ENCODE data around the gene KCNT1. TPM values are rescaled to one million over a fixed set of nuclear protein-coding genes. Genes with fewer than 3 reads are reported as not detected.

Gene KCNT1
- total RNA-seq, 1 experiment from 2014 or later: not detected

DNA sequence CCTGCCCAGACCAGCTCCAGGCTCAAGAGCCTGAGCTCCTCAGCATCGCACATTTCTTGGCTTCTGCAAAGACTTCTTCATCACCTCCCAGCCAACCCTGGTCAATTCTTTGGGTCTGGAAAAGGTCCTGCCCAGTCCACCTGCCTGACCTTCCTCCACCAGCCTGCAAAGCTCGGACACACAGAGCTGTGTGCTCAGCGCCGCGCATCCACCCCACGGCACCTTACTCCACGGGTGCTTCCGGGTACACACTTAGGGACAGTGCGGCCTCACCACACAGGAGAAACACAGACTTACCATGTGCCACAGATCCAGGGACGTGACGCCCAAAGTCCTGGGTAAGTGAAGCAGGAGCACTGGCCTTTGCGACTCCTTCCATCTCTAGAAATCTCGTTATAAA, 97.3 kb downstream of the KCNT1 start:
- H3K9me3 ChIP-seq: no peaks in the 10 kb centered on the region
- no peaks in the 10 kb centered on the region for H3K27me3 ChIP-seq
- H3K36me3 ChIP-seq: no peaks in the 10 kb centered on the region
- DNase-seq: no peak
- H3K4me3 ChIP-seq: no peak overlapping the region

DNA sequence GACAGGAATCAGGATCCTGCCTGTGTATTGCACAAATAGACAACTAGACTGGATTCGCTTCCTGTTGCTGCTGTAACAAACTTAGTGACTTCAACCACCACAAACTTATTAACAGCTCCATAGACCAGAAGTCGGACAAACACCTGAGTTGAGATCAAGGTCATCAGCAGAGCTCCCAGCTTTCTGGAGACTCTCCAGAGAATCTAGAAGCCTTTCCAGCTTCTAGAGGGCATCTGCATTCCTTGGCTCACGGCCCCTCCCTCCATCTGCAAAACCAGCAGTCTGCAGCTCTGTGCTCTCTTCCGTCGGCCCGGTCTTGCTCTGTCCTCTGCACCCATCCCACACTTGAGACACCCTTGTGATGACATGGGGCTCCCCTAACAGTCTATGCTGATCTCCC, 99.1 kb downstream of the KCNT1 start:
- no peaks in the 10 kb centered on the region for H3K36me3 ChIP-seq
- no peak for DNase-seq
- H3K27me3 ChIP-seq: no peaks in the 10 kb centered on the region
- H3K9me3 ChIP-seq: no peaks in the 10 kb centered on the region
- H3K4me3 ChIP-seq: no peak overlapping the region

DNA sequence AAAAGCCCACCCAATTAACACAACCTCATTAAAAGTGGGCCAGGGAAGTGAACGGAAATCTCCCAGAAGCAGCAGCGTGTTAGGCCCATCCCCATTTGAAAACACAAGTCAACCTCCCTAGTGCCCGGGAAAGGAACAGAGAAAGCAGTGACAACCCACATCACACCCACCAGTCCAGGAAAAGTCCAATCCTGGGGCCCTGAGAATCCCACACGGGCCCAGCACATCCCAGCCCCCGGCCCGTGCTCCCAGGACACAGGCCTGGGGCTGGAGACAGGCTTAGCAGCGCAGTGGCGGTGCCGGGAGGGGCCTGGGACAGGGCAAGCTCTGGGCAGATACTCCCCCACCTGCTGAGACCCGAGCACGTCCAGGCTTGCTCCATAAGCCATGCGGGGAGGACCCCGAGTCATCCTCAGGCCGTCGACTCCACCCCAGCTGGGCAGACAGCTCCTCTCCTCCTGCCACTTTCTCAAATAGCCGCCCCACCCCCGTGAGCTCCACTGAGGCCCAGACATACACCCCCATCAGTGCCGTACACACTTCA, 101.0 kb downstream of the KCNT1 start:
- H3K27me3 ChIP-seq: no peaks in the 10 kb centered on the region
- DNase-seq: peak; percentile 19
- no peaks in the 10 kb centered on the region for H3K36me3 ChIP-seq
- H3K4me3 ChIP-seq: no peak overlapping the region
- H3K9me3 ChIP-seq: no peaks in the 10 kb centered on the region

DNA sequence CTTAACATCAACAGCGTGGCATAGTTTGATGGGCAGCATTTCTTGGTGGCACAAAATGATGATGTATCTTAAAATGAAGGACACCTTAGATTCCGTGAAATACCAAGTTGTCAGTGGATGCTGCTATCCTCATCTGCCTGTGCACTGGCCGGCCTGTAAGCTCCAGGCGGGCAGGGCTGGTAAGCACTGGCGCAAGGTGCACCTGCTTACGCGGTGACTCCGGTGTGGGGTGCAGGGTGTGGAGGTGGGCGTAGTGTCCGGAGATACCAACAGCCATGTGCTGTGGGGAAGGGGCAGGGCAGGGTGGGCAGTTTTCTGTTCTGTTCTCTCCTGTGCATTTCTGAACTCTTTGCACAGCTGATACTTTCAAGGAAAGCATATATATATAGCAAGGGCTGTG, 101.5 kb downstream of the KCNT1 start:
- H3K36me3 ChIP-seq: no peaks in the 10 kb centered on the region
- no peaks in the 10 kb centered on the region for H3K27me3 ChIP-seq
- H3K4me3 ChIP-seq: no peak overlapping the region
- H3K9me3 ChIP-seq: no peaks in the 10 kb centered on the region
- DNase-seq: no peak

DNA sequence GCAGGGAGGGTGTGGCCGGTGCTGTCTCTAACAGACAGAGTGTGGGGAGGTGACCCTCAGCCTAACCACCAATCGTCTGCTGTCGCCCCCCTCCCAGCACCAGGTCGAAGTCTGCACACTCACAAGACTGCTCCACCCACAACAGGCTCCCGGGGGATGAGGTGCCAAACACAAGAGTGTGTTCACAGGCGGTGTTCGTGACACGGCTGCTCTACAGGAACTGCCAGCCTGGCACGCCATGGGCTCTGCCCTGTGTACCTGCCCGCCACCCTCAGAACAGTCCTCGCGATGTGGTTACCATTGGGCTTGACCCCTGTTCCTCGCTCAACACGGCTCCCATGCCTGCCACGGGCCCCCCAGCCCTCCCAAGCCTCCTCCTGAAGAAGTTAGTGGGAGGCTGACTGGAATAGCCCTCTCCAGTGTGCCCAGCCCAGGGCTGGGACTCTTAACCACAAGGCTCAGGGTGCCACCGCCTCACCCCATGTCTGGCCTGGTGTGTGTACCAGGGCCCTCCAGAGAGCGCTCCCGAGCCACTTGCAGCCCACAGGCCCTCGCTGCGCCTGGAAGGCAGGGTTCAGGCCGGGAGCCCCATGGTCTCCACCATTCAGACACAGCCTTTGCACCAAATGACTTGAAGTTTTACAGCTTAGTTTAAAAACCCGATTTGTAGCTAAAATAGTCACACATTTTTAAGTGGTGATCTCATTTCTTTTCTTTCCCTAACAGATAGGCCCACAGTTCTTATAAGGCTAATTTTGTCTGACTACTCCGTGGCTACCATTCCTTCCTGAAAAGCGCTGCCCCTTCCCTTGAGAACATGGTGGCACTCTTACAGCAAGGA, 102.8 kb downstream of the KCNT1 start:
- H3K4me3 ChIP-seq: no peak overlapping the region
- H3K9me3 ChIP-seq: no peaks in the 10 kb centered on the region
- H3K27me3 ChIP-seq: no peaks in the 10 kb centered on the region
- H3K36me3 ChIP-seq: no peaks in the 10 kb centered on the region; the same call in 1 of the 2 replicates
- DNase-seq: no peak

DNA sequence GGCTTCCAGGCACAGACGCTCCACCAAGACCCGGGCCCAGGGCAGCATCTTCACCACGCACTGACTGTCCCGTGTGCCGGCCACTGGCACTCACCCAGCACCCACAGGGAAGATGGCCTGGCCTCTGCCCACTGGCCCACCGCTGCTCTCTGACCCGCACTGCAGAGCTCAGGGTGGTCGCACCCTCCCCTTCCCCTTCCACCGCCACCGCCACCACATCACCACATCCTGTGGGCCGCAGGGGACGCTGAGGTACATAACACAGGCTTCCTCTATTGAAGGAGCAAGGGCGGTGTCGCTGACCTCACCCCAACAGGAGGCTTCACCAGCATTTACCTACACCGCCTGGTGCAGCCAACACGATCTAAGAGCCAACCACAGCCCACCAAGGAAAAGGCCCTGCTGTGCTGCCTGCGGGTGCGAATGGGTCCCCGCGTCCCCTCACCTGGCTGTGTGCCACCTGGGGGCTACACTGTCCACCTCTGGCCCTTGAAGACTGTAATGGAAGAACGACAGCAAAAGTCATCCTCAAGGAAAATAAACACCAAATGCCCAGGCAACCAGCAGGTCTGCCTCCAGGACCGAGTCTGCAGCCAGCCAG, 103.5 kb downstream of the KCNT1 start:
- H3K27me3 ChIP-seq: no peaks in the 10 kb centered on the region
- DNase-seq: no peak

DNA sequence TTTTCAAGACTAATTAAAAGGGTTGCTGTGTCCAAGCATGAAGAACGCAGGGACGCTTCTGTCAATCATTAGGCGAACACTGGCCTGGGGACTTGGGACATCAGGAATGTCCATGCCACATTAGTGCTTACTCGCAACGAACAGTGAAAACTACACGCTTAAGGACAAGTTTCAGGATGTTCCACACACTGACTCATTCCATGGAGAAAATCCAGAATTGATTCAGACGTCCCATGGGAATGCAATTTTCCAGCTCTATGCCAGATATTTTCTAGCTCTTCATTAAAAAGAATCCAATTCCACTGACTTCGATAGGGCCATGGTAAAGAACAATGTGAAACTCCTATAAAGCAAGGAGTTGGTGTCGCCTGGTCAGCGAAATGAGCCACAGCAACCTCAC, 107.2 kb downstream of the KCNT1 start:
- Histone ChIP-seq H3K27me3 (no peaks in the 10 kb centered on the region), H3K4me3 (no peak overlapping the region), H3K36me3 (peaks cover 20% of the 10 kb centered on the region), H3K9me3 (no peaks in the 10 kb centered on the region)
- no peak for DNase-seq

More for the DNA sequence above, 103.5 kb downstream of the KCNT1 start:
- Histone ChIP-seq H3K9me3 (no peaks in the 10 kb centered on the region), H3K36me3 (peaks cover 2% of the 10 kb centered on the region), H3K4me3 (no peak overlapping the region)

DNA sequence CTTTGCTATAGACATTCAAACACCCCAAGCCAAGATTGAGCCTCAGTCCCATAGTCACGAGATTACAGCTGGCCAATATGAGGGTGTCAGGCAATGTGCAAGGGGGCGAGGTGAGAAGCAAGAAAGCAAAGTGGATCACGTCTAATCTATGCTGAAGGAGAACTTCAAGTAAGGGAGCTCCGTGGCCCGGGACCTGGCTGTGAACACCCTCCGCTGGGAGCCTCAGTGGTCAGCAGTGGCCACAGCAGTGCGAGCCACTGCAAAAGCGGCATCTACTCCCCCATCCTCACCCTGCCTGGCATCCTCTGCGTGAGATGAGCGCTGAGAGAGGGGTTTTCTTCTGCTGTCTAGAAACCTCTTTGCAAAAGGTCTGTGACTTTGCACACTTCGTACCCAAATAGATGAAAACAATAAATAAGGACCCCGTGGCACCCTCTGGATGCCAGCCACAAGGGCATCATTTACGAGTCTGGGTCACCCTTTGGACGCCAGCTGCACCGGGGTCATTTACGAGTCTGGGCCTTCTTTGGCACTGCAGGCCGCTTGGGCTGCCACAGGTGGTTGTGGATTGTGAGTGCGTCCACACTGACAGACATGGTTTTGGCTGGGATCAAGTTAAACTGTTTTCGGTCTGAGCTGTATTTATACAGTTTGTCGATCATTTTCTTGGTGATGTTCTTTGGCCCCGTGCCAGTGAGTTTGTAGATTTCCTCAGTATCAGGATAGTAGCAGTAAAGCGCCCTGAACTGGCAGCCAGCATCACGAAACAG, 109.0 kb downstream of the KCNT1 start:
- no peaks in the 10 kb centered on the region for H3K27me3 ChIP-seq
- no peaks in the 10 kb centered on the region for H3K9me3 ChIP-seq
- no peak for DNase-seq
- H3K36me3 ChIP-seq: peaks cover 23% of the 10 kb centered on the region
- no peak overlapping the region for H3K4me3 ChIP-seq

DNA sequence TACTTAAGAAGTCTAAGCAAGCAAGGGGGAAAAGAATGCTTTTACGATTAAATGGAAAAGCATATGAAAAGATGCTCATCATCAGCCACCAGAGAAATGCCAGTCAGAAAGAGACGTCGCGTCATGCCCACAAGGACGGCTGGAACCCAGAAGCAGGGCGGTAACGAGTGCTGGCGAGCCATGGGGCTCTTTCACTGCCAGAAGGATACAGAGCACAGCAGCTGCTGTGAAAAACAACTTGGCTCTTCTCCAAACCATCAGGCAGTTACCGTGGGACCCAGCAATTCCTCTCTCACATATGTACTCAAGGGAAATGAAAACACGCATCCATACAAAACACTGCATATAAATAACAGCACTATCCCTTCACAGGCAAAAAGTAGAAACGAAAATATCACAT, 109.8 kb downstream of the KCNT1 start:
- Histone ChIP-seq H3K27me3 (no peaks in the 10 kb centered on the region), H3K4me3 (no peak overlapping the region), H3K9me3 (no peaks in the 10 kb centered on the region), H3K36me3 (peaks cover 23% of the 10 kb centered on the region)
- DNase-seq: no peak

DNA sequence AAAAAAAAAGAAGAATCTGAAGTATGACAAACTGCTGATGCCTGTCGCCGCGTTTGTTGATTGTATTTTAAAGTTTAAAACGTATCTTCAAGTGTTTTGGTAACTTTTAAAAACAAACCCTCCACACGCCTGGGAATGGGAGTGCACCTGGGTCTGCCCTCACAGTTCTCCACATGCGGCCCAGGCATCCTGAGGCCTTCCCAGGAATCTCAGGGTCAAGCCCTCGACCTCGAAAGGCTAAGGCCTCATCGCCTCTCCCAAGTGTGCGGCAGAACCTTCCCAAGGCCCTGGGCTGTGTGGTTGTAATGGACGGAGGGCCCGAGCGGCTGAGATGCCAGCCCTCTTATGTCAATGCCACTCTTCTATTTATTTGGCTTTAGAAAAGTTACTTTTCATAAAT, 111.0 kb downstream of the KCNT1 start:
- DNase-seq: no peak
- Histone ChIP-seq H3K36me3 (peaks cover 25% of the 10 kb centered on the region), H3K4me3 (no peak overlapping the region), H3K9me3 (no peaks in the 10 kb centered on the region), H3K27me3 (no peaks in the 10 kb centered on the region)

DNA sequence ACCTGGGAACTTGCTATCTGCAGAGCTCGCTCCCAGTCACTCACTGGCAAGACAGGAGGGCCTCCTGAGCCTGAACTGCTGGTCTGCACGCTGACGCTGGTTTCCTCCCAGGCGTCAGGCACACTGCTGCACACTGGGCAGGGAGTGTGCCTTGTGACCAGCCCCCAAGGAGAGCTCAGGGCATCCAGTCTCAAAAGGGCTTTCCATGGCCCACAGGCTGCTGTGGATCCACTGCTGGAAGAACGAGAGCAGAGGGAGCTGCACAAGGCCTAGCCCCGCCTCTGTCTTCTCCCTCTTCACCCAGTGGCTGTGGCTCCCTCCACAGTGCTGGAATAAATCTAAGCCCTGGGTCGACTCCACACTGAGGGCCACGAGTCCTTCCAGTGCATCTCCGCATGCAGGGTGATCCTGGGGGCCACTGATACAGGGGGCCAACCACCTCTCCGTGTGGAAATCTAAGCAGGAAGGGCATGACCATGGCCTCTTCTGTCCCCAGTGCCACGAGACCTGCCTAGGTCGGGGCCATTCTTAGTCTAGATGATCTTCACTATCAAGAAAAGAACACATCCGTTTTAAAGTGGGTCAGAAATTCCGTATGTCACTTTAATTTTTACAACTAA, 111.8 kb downstream of the KCNT1 start:
- no peak for DNase-seq
- Histone ChIP-seq H3K27me3 (no peaks in the 10 kb centered on the region), H3K9me3 (no peaks in the 10 kb centered on the region), H3K4me3 (no peak overlapping the region), H3K36me3 (peaks cover 28% of the 10 kb centered on the region)

DNA sequence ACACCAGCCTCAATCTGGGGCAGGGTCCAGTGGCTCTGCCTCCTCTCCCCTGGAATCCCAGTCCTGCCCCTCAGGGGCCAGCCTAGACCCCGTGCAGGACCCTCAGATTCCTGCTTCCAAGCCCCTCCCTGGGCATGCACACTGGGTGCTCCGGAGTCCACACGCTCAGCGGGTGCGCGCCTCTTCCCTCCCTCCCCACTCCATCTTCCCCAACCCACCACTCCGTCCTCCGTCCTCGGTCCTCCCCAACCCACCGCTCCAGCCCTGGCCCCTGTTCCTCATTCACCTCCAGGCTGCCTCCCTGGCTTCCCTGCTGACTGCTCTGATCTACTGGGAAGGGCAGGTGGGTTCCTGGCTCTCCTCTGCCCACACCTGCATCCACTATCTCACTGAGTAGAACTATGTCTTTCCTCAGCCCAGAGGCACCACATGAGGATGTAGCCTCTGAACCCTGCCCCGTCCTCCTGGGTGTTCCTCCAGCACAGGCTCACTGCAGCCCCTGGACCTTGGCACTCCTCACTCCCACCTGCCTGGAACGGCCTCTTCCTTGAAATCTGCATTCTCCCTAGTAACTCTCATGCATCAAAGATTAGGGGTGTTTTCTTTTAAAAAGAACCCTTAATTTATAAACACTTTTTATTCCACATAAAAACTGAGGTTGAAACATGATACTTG, 112.6 kb downstream of the KCNT1 start:
- peaks cover 31% of the 10 kb centered on the region for H3K36me3 ChIP-seq

DNA sequence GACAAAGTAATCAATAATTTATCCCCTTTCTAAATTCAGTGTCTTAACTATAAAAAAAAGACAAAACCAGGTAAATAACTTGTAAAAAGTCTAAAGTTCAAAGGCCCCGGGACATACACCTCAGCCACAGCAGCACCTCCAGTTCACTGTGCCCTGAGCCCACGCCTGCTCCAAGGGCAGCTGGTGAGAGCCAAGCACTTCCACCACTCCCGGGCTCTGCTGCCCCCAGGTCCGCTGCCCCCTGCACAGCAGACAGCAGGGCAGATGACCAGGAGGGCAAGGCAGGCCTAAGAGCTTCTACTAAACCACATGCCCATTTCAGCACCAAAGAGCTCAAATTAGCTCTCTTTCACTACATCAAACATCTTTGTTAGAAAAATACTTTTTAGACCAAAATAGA, 113.4 kb downstream of the KCNT1 start:
- Histone ChIP-seq H3K36me3 (peaks cover 32% of the 10 kb centered on the region), H3K27me3 (no peaks in the 10 kb centered on the region), H3K4me3 (no peak overlapping the region), H3K9me3 (no peaks in the 10 kb centered on the region)
- no peak for DNase-seq

More for the DNA sequence above, 112.6 kb downstream of the KCNT1 start:
- no peak overlapping the region for H3K4me3 ChIP-seq
- H3K9me3 ChIP-seq: no peaks in the 10 kb centered on the region
- no peaks in the 10 kb centered on the region for H3K27me3 ChIP-seq
- DNase-seq: no peak

DNA sequence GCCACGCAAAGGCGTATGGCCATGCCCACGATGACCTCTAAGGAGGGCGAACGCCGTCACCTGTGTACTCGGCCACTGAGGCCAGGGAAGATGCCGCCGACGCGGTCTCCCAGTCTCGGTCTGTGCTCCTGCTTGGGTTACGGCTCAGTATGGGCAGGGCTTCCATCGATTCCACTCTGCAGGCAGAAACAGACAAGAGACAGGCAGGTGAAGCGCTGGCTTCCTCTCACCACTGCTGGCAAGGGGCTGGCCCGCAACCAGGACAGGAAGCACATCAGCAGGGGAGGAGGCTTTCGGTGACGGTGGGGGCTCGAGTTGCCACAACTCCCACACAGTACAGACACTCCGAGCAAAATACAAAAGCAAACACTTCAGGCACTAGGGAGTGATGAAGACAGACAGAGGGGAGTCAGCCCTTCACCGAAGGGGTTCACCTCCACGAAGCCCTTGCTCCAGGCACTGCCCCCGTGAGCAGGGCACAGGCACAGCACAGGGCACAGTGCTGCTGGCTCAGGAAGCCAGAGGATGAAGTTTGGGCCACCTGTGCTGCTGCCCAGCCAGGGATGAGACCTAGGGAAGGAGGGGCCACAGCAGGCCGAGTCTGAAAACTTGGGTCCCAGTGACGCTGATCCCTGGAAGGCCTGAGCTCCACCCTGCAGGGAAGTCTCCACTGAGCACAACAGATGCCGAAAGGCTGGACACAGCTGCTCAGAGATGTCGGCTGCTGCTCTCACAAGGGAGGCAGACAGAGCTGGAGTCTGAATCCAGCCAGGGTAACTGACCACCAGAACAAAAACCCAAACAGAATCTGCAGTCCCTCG, 114.1 kb downstream of the KCNT1 start:
- no peak for DNase-seq
- H3K27me3 ChIP-seq: no peaks in the 10 kb centered on the region
- H3K9me3 ChIP-seq: no peaks in the 10 kb centered on the region
- H3K36me3 ChIP-seq: peaks cover 25% of the 10 kb centered on the region
- H3K4me3 ChIP-seq: no peak overlapping the region

DNA sequence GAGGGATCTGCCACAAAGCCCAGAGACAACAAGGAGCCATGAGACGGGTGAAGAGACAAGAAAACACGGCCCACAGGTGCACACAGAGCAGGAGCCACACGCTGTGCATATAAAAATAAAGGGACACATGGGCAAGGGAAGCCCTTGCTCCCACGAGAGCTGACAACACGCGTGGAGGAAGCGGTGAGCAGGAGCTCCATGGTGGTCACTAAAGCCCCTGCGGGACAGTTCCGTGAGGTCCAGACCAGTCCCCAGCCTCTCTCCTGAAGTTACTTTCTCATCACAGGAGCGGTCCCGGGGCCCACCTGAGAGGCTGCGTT, 114.6 kb downstream of the KCNT1 start:
- no peaks in the 10 kb centered on the region for H3K9me3 ChIP-seq
- H3K27me3 ChIP-seq: no peaks in the 10 kb centered on the region
- no peak for DNase-seq
- no peak overlapping the region for H3K4me3 ChIP-seq
- peaks cover 20% of the 10 kb centered on the region for H3K36me3 ChIP-seq

All from MG63 (cell line).